ENCODE results near the gene FUT8.
A peak's percentile ranks its signal among the peaks of the same experiment; 100 is the strongest.
"Not testable (repeated sequence)": the region's sequence is repeated elsewhere in the genome, so short reads cannot be mapped to it uniquely, and the experiment has no call there.

The FUT8 gene

DNA sequence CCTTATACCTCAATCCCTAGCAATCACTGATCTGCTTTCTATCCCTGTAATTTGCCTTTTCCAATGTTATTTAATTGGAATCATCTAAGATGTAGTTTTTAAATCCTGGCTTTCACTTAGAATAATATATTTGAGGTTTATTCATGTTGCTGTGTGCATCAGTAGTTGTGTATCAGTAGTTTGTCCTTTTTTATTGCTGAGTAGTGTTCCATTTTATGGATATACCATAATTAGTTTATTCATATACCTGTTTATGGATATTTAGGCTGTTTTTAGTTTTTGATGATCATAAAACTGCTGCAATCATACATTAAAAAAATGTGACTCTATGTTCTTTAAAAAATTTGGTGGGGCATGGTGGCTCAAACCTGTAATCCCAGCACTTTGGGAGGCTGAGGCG lies 43.7 kb downstream of the FUT8 start:
- no peak for DNase-seq

GRCh38 chr14:65461730-65462129 lies 49.2 kb downstream of the FUT8 start:
- no peak for DNase-seq

DNA sequence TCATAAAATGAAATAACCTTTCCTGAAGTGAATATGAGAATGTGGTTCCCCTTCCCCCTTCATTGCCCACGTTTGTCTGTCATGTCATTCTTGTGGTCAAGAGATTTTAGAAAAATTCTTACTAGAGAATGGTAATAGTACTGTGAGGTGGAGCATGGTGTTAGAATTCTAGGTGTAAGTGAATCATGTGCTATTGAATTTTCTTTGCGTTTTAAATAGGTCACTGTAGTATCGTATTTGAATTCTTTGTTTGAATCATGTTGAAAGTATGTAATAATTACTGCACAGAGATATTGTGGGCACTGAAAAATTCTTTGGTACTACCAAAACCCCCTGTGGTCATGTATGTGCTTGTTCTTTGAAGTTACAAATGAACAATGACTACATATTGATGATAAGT lies 49.9 kb downstream of the FUT8 start:
- DNase-seq, result no peak

DNA sequence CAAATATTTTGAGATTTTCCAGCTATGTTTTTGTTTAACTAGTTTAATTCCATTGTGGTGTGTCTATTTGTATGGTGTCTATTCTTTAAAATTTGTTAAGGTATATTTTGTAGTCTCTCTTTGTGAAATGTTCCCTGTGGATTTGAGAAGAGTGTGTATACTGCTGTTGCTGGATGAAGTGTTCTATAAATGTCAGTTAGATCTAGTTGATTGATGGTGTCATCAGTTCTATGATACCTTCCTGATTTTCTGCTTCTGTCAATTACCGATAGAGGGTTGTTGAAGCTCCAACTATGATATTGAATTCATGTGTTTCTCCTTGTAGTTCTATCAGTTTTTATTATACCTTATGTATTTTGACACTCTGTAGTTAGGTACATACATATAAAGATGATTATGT lies 53.1 kb downstream of the FUT8 start:
- DNase-seq, result no peak

- DNase-seq, result not testable (repeated sequence)
These were observed 55.4 kb downstream of the FUT8 start for GRCh38 chr14:65467926-65468325.

DNA sequence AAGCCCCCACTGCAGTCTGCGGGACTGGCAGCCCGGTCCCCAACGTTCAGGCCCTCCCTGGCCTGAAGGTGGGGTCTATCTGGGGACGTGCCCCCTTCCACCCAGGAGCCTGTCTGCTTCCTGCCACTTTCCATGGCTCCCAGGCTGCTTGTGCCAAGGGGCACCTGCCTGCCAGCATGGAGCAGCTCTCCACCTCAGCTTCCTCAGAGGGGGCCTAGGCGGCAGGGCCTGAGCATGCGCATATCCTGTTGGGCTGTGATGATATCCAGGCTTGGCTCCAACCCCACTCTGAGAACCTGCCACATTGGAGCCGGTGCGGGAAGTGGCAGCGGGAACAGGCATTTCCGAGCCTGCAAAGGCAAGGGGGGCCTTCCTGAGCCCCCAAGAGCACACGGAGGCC lies 57.4 kb downstream of the FUT8 start:
- DNase-seq, result no peak

GRCh38 chr14:65470404-65470880 lies 57.9 kb downstream of the FUT8 start:
- DNase-seq, result no peak

DNA sequence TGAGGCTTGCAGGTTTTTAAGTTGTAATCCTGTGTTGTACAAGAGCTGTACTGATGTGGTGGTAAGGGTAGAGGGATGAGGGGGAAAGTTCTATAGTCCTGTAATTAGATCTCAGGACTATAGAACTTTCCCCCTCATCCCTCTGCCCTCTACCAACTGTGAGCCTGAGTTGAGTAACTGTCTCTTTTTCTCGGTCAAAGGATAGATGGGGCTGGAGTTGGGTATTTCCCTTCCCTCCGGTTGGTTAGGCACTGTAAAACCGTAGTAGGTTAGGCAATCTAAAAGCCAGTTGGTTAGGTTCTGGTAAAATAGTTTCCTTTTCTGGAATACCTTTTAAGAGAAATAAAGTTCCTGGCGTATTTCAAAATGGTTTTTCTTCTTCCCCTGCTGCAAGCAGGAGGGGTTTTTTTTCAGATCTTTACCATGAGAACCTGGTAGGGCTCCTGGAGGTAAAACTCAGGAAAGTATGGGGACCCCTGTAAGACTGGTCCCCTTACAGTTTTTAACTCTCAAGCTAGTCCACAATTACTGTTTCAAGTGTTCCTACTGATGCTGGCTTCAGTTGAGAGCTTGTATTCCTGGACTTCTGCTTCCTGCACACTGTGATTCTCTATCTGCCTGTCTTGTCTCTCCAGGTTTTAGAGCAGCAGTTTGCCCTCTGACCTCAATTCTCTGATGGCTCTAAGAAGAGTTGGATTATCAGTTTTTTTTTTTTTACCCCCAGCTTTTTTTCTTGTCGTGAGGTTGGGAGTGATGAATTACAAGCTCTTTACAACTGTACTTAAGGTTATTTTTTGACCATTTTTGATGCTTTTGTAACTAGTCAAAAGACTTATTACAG lies 58.7 kb downstream of the FUT8 start:
- peak; percentile 25 for DNase-seq

- DNase-seq, result no peak
These were observed 59.7 kb downstream of the FUT8 start for GRCh38 chr14:65472189-65472588.

GRCh38 chr14:65476273-65476941 lies 63.9 kb downstream of the FUT8 start:
- no peak for DNase-seq

DNA sequence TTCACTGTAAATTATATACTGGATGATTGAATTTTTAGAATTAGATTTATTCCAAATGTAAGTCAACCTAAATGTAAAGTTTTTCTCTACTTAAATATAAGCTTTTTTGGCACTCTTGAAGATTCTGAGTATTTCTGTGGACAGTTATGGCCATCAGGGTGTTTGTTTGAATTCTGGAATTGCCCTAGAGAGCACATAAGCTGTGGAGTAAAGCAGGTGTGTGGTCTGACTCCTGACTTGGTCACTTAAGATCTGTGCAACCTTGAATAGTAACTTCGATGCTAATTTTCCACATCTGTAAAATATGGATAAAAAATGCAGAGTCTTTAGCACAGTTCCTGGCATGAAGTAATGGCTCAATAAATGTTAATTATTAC lies 64.4 kb downstream of the FUT8 start:
- DNase-seq, result no peak

- DNase-seq, result no peak
These were observed 65.5 kb downstream of the FUT8 start for GRCh38 chr14:65478017-65478416.

GRCh38 chr14:65478596-65478995 lies 66.1 kb downstream of the FUT8 start:
- DNase-seq, result no peak

DNA sequence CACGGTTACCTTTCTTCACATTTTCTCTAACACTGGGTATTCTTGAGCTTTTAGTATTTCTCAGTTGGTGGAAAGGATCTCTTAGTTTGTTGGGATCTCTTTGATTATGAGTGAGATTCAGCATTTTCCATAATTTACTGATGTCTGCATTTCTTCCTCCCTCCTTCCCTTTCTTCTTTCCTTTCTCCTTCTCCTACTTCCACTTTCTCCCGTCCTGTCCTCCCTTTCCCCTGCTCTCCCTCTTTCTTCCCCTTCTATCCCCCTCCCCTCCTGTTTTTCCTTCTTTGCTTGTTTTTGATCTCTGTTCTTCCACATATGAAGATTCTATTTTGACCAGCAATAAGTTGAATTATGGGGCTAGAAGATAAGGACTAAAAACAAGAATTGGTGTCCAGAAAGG lies 66.9 kb downstream of the FUT8 start:
- no peak for DNase-seq

DNA sequence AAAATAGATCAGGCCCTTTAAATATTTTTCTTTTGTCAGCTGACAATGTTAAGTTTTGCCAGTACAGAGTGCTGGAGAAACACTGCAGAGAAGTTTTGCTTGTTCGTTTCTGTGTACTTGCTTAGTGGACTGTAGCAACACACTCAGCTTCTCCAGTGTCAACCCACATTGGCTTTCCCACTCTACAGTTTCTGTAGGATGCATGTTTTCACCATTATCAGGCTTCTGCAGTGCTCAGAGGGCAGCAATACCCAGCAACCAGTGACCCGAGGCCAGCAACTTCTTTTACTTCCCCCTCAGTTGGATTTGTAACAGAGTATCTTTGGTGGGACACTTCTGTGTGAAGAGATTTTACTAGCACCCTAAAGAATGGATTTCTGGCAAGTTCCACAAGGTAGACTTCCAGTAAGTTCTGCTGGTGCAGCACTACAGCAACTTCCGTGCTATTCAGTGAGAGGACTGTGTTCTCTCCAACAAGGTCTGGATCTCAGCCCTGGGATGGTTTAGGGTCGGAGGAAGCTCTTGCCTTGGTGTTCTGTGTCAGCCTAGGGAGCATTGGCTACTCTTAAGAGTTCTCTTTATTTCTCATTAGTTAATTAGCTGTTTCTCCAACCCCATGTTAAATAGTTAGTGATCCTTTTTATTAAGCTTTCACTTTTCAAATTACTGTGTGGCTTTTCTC lies 70.4 kb downstream of the FUT8 start:
- no peak for DNase-seq

GRCh38 chr14:65483647-65484046 lies 71.1 kb downstream of the FUT8 start:
- no peak for DNase-seq

- no peak for DNase-seq
These were observed 73.0 kb downstream of the FUT8 start for GRCh38 chr14:65485516-65485915.

DNA sequence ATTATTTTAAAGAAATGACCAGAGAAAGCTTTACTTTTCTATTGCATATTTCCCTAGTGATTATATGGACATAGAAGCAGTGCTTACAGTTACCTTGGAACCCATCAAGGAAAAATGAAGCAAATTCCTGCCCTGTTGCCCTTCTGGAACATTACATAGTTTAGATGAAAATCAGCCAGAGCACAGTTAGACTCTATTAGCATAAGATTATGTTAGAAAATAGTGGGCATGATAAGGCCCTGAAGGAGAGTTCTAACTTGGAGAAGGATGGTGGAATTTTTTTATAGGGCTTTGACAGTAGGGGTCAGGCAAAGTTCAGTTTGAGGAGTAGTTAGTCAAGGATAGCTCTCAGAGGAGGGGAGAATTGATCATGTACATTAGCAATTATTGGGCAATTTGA lies 74.3 kb downstream of the FUT8 start:
- DNase-seq, result no peak

DNA sequence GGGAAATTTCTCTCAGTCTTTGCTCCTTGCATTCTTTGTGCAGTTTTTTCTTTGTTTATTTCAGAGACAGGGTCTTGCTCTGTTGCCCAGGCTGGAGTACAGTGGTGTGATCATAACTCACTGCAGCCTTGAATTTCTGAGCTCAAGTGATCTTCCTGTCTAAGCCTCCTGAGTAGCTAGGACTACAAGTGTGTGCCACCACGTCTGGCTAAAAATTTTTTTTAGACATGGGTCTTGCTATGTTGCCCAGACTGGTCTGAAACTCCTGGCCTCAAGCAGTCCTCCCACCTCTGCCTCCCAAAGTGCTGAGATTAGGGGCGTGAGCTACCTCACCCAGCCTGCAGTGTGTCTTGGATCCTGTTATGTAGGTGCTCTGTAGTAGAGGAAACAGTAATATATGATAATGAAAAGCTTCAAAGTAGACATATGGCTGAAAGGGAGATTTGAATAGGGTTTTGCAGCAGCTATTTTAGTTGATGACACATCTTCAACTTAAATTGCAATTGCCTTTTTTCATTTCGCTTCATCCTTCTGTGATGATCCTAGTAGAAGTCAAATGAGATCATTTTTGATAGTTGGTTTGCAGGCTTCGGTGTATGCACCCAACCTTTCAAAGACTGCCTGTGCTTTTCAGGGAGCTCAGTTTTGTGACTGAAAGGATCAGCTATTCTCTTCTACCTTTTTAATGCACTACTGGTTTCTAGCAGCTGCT lies 75.4 kb downstream of the FUT8 start:
- DNase-seq, result no peak

DNA sequence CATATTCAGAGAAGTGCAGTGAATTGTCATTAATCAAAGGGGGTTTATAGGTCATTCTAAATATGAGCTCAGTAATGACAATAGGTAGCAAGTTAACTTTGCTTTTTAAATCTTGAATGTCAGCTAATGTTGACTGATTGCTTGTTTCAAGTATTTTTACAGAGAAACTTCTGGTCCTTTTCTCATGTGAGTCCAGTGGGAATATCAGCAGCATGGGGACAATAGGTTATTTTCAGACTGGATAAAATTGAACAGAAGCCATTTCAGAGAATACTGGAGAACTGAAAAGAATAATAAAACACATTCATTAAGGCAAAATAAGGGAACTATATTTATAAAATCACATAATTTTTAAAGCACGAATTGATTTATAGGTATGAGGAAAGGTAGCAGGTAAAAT lies 78.7 kb downstream of the FUT8 start:
- no peak for DNase-seq

DNA sequence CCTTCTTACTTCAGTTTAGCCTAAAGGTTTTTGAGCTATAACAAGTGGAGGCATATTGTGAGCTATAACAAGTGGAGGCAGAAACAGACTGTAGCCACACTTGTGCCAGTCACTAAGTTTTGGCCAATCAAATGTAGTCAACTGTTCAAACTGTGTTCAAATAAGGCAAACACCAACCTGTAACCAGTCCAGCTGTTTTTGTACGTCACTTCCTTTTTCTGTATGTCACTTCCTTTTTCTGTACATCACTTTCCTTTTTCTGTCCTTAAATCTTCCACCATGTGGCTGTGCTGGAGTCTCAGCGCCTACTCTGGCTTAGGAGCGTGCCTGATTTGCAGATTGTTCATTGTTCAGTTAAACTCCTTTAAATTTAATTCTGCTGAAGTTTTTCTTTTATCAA lies 79.7 kb downstream of the FUT8 start:
- no peak for DNase-seq

DNA sequence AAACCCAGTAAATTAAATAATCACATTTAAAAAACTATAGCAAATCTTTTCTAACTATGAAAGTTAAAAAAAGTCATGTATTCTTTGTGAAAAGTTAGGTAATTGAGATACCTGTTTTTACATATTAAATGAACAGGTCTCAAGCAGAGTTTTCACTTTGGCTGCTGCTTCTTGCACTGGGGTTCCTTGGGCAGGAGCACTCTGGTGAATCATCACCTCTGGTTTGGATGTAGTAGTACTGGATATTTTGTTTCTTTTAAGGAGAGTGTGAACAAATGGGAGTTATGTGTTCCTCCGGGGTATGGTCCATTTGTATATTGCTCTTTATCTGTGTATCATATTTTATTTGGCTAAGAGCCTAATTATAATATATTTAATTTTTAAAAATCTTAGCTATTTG lies 82.7 kb downstream of the FUT8 start:
- no peak for DNase-seq
